Astrocyte of the cerebellum (primary cell): ENCODE data around the gene COQ3.

Source experiments
- DNase-seq: peaks from one replicate; pipeline ENCODE4 v3.0.0-alpha.2; 2011; ENCODE audit warnings: low read depth
- H3K4me3 ChIP-seq: 2 replicates; pipeline ENCODE4 v1.5.1; 2011; ENCODE audit warnings: mild to moderate bottlenecking, low read depth, low read length, moderate library complexity
- CTCF ChIP-seq: IDR thresholded peaks from 2 replicates; pipeline ENCODE4 v1.5.1; 2012; ENCODE audit warnings: low read length, low read depth, moderate library complexity, mild to moderate bottlenecking; ENCODE audit errors: missing control alignments
- in situ Hi-C: cut with HindIII; loops from 2 replicates; pipeline ENCODE4 v1.10.0; 2017; ENCODE audit warnings: low sequenced_read_pairs

The COQ3 gene

GRCh38 chr6:99416226-99416625, 22.2 kb upstream of the COQ3 start:
- DNase-seq = no peak

GRCh38 chr6:99415446-99415845, 21.5 kb upstream of the COQ3 start:
- TF ChIP-seq CTCF = no peak
- no peak for DNase-seq
- in situ Hi-C loops = no loop called here

More at GRCh38 chr6:99416226-99416625, 22.2 kb upstream of the COQ3 start:
- no peak for TF ChIP-seq CTCF
- no peak overlapping the region for H3K4me3 ChIP-seq
- in situ Hi-C loops = no loop called here

DNA sequence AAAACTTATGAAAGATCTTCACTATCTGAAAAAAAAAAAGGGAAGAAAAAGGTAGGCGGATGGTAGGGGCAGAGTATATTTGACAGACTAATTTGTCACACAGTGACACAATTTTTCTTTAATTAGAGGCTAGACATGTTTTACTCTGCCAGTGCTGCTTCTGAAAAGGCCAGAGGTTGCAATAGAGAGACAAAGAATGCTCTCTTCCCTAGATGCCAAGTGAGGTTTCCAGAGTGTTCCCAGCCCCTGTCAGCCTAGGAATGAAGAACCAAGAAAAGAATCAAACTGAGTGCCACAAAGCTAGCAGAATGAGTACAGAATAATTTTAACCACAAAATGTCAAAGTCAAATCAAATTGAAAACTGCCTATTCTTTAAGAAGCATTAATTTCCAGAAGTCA, 18.1 kb upstream of the COQ3 start:
- TF ChIP-seq CTCF = no peak
- H3K4me3 ChIP-seq = no peak overlapping the region
- in situ Hi-C loops = no loop called here
- no peak for DNase-seq

More at GRCh38 chr6:99415446-99415845, 21.5 kb upstream of the COQ3 start:
- H3K4me3 ChIP-seq = no peak overlapping the region

DNA sequence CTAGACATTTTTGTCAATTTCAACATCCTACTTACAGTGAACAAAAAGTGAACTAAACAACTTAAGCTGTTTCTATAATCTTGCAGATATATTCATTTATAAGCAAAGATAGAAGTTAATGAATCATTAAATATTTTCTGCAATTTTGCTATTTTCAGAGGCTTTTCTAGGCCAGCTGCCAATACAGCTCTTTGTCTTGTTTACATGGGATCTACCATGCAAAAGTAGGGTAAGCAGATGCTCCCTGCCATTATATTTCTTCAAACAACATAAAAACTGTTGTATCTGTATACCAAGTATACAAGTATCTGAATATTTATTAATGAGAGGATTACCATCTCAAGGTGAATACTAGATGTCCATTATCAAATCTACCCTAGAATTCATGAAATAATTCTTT, 15.7 kb upstream of the COQ3 start:
- no peak overlapping the region for H3K4me3 ChIP-seq
- in situ Hi-C loops = no loop called here
- DNase-seq = no peak
- TF ChIP-seq CTCF = no peak

DNA sequence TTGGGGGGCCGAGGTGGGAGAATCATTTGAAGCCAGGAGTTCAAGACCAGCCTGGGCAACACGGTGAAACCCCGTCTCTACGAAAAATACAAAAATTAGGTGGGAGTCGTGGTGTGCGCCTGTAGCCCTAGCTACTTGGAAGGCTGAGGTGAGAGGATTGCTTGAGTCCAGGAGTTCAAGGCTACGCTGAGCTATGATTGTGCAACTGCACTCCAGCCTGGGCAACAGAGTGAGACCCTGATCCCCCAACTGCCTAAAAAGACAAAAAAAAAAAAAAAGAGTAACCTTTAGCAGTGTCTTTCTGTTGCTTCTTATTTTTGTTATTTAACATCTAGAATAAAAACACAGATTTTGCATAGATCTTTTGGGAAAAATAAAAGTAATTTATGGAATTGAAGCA, 13.1 kb upstream of the COQ3 start:
- H3K4me3 ChIP-seq = no peak overlapping the region
- DNase-seq = no peak
- TF ChIP-seq CTCF = no peak
- in situ Hi-C loops = no loop called here

- no peak for DNase-seq
- no peak for TF ChIP-seq CTCF
- in situ Hi-C loops = no loop called here
Measured at GRCh38 chr6:99402448-99402847, 8.5 kb upstream of the COQ3 start.

GRCh38 chr6:99397287-99397686, 3.3 kb upstream of the COQ3 start:
- no peak for TF ChIP-seq CTCF
- in situ Hi-C loops = no loop called here
- no peak overlapping the region for H3K4me3 ChIP-seq

More at GRCh38 chr6:99402448-99402847, 8.5 kb upstream of the COQ3 start:
- no peak overlapping the region for H3K4me3 ChIP-seq

More at GRCh38 chr6:99397287-99397686, 3.3 kb upstream of the COQ3 start:
- no peak for DNase-seq
